ENCODE measurements around the gene CNNM4.
A peak's percentile ranks its signal among the peaks of the same experiment; 100 is the strongest.
"Not testable (repeated sequence)": the region's sequence is repeated elsewhere in the genome, so short reads cannot be mapped to it uniquely, and the experiment has no call there.

The CNNM4 gene

GRCh38 chr2:96801786-96802595 lies 41.3 kb downstream of the CNNM4 start:
- Histone ChIP-seq H3K27ac (ENCODE audit: insufficient read depth, low read length, poor library complexity, severe bottlenecking) (no peak overlapping the region), H3K27me3 (replicated peaks; ENCODE audit: control insufficient read depth, insufficient read depth, low read length, poor library complexity, severe bottlenecking) (no peaks in the 10 kb centered on the region), H3K4me1 (ENCODE audit: control insufficient read depth, insufficient read depth, low read length, poor library complexity, severe bottlenecking) (peaks cover 19% of the 10 kb centered on the region), H3K9me3 (ENCODE audit: control insufficient read depth, low read length) (no peaks in the 10 kb centered on the region), H3K36me3 (ENCODE audit: control insufficient read depth, insufficient read depth, low read length) (peaks cover 6% of the 10 kb centered on the region), H3K4me3 (ENCODE audit: insufficient read depth, low read depth, low read length, poor library complexity, severe bottlenecking) (no peak overlapping the region)
- no peak for DNase-seq

- Histone ChIP-seq H3K36me3 (ENCODE audit: control insufficient read depth, insufficient read depth, low read length) (peaks cover 6% of the 10 kb centered on the region), H3K9me3 (ENCODE audit: control insufficient read depth, low read length) (no peaks in the 10 kb centered on the region), H3K4me1 (ENCODE audit: control insufficient read depth, insufficient read depth, low read length, poor library complexity, severe bottlenecking) (peaks cover 25% of the 10 kb centered on the region), H3K27ac (ENCODE audit: insufficient read depth, low read length, poor library complexity, severe bottlenecking) (no peak overlapping the region), H3K4me3 (ENCODE audit: insufficient read depth, low read depth, low read length, poor library complexity, severe bottlenecking) (no peak overlapping the region), H3K27me3 (replicated peaks; ENCODE audit: control insufficient read depth, insufficient read depth, low read length, poor library complexity, severe bottlenecking) (no peaks in the 10 kb centered on the region)
- no peak for DNase-seq
These were observed 42.0 kb downstream of the CNNM4 start for GRCh38 chr2:96802721-96803120.

DNA sequence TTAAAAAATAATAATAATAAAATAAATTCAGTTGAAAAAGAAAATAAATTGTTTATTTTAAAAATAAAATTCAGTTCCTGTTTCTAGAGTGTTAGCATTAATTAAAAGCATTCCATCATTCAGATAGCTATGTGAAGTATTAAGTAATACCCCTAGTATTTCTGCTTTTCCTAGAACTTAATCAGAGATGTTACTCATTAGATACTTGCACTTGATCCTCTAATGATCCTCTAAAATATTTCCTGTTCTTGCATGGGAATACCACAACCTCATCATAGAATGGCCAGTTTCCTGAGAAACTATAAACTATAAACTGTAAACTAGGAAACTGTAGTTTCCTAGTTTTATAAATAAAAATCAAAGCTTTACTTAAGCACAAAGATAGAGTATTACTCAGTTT lies 44.3 kb downstream of the CNNM4 start:
- Histone ChIP-seq H3K27me3 (replicated peaks; ENCODE audit: control insufficient read depth, insufficient read depth, low read length, poor library complexity, severe bottlenecking) (no peaks in the 10 kb centered on the region), H3K4me1 (ENCODE audit: control insufficient read depth, insufficient read depth, low read length, poor library complexity, severe bottlenecking) (peaks cover 27% of the 10 kb centered on the region), H3K36me3 (ENCODE audit: control insufficient read depth, insufficient read depth, low read length) (peaks cover 4% of the 10 kb centered on the region), H3K27ac (ENCODE audit: insufficient read depth, low read length, poor library complexity, severe bottlenecking) (no peak overlapping the region), H3K9me3 (ENCODE audit: control insufficient read depth, low read length) (no peaks in the 10 kb centered on the region), H3K4me3 (ENCODE audit: insufficient read depth, low read depth, low read length, poor library complexity, severe bottlenecking) (no peak overlapping the region)
- DNase-seq: no peak

GRCh38 chr2:96805946-96806345 lies 45.2 kb downstream of the CNNM4 start:
- H3K36me3 ChIP-seq (ENCODE audit: control insufficient read depth, insufficient read depth, low read length); DNase-seq; H3K4me3 ChIP-seq (ENCODE audit: insufficient read depth, low read depth, low read length, poor library complexity, severe bottlenecking); H3K27me3 ChIP-seq (replicated peaks; ENCODE audit: control insufficient read depth, insufficient read depth, low read length, poor library complexity, severe bottlenecking); H3K27ac ChIP-seq (ENCODE audit: insufficient read depth, low read length, poor library complexity, severe bottlenecking); H3K9me3 ChIP-seq (ENCODE audit: control insufficient read depth, low read length): not testable (repeated sequence)
- H3K4me1 ChIP-seq (ENCODE audit: control insufficient read depth, insufficient read depth, low read length, poor library complexity, severe bottlenecking): peaks cover 25% of the 10 kb centered on the region

- Histone ChIP-seq H3K36me3 (ENCODE audit: control insufficient read depth, insufficient read depth, low read length) (peaks cover 9% of the 10 kb centered on the region), H3K9me3 (ENCODE audit: control insufficient read depth, low read length) (no peaks in the 10 kb centered on the region), H3K27ac (ENCODE audit: insufficient read depth, low read length, poor library complexity, severe bottlenecking) (peak overlapping the region; percentile 47), H3K4me3 (ENCODE audit: insufficient read depth, low read depth, low read length, poor library complexity, severe bottlenecking) (peak overlapping the region; percentile 19), H3K27me3 (replicated peaks; ENCODE audit: control insufficient read depth, insufficient read depth, low read length, poor library complexity, severe bottlenecking) (no peaks in the 10 kb centered on the region), H3K4me1 (ENCODE audit: control insufficient read depth, insufficient read depth, low read length, poor library complexity, severe bottlenecking) (peaks cover 19% of the 10 kb centered on the region)
- peak in 2 of 3 donors; percentile 18 to 27 for DNase-seq
These were observed 45.9 kb downstream of the CNNM4 start for GRCh38 chr2:96806468-96807126.

DNA sequence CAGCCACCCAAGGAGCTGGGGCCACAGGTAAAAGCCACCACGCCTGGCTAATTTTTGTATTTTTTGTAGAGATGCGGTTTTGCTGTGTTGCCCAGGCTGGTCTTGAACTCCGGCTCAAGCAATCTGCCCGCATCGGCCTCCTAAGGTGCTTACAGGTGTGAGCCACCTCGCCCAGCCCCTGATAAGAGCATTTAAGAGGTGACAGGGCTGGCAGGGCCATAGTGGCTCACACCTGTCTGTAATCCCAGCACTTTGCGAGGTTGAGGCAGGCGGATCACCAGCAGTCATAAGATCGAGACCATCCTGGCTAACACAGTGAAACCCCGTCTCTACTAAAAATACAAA lies 46.4 kb downstream of the CNNM4 start:
- peaks cover 9% of the 10 kb centered on the region for H3K36me3 ChIP-seq (ENCODE audit: control insufficient read depth, insufficient read depth, low read length)
- no peak for DNase-seq
- H3K27me3 ChIP-seq (replicated peaks; ENCODE audit: control insufficient read depth, insufficient read depth, low read length, poor library complexity, severe bottlenecking): no peaks in the 10 kb centered on the region
- no peaks in the 10 kb centered on the region for H3K9me3 ChIP-seq (ENCODE audit: control insufficient read depth, low read length)
- H3K27ac ChIP-seq (ENCODE audit: insufficient read depth, low read length, poor library complexity, severe bottlenecking): peak overlapping the region; percentile 47
- peaks cover 15% of the 10 kb centered on the region for H3K4me1 ChIP-seq (ENCODE audit: control insufficient read depth, insufficient read depth, low read length, poor library complexity, severe bottlenecking)
- H3K4me3 ChIP-seq (ENCODE audit: insufficient read depth, low read depth, low read length, poor library complexity, severe bottlenecking): peak overlapping the region; percentile 19

GRCh38 chr2:96808176-96808837 lies 47.6 kb downstream of the CNNM4 start:
- Histone ChIP-seq H3K36me3 (ENCODE audit: control insufficient read depth, insufficient read depth, low read length) (peaks cover 9% of the 10 kb centered on the region), H3K4me3 (ENCODE audit: insufficient read depth, low read depth, low read length, poor library complexity, severe bottlenecking) (no peak overlapping the region), H3K27ac (ENCODE audit: insufficient read depth, low read length, poor library complexity, severe bottlenecking) (no peak overlapping the region), H3K4me1 (ENCODE audit: control insufficient read depth, insufficient read depth, low read length, poor library complexity, severe bottlenecking) (peaks cover 12% of the 10 kb centered on the region), H3K27me3 (replicated peaks; ENCODE audit: control insufficient read depth, insufficient read depth, low read length, poor library complexity, severe bottlenecking) (no peaks in the 10 kb centered on the region), H3K9me3 (ENCODE audit: control insufficient read depth, low read length) (no peaks in the 10 kb centered on the region)
- no peak for DNase-seq

- Histone ChIP-seq H3K36me3 (ENCODE audit: control insufficient read depth, insufficient read depth, low read length) (peaks cover 9% of the 10 kb centered on the region), H3K4me3 (ENCODE audit: insufficient read depth, low read depth, low read length, poor library complexity, severe bottlenecking) (no peak overlapping the region), H3K27ac (ENCODE audit: insufficient read depth, low read length, poor library complexity, severe bottlenecking) (no peak overlapping the region), H3K9me3 (ENCODE audit: control insufficient read depth, low read length) (no peaks in the 10 kb centered on the region), H3K4me1 (ENCODE audit: control insufficient read depth, insufficient read depth, low read length, poor library complexity, severe bottlenecking) (peaks cover 12% of the 10 kb centered on the region), H3K27me3 (replicated peaks; ENCODE audit: control insufficient read depth, insufficient read depth, low read length, poor library complexity, severe bottlenecking) (no peaks in the 10 kb centered on the region)
- no peak for DNase-seq
These were observed 48.6 kb downstream of the CNNM4 start for GRCh38 chr2:96809216-96809882.

DNA sequence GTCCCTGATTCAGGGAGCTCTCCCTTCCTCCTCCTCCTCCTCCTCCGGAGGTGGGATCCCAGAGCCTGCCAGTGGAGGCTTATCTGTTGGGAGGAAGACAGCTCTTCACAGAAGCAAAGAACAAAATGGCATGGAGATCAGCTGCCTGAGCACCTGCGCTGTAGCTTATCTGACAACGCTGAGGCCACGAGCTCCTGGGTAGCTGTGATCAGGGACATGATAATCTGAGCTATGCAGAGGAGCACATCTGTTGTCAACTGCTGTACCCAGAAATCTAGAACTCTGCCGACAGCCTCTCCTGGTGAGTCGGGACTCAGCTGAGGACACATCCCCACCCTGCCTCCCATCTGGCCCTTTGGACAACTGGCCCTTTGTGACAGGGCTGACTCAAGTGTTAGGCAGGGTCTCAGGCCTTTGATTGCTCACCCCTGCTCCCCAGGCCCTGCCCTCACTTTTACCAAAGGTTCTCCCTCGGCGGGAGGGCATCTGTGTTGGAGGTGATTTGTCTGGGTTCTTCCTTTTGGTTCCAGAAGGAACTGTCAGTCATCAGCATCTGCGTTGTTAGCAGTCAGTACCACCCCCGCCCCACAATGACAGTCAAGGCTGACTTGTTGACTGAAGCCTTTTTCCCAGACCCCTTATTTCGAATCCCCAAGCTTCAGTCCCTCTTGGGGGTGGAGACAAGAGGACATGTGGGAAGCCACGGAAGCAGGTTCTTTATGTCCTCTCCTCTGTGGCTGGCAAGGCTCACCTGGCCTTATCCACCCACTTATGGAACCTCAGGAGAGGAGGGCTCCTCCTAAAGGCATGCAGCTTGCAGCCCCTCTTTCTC lies 49.5 kb downstream of the CNNM4 start:
- H3K27me3 ChIP-seq (replicated peaks; ENCODE audit: control insufficient read depth, insufficient read depth, low read length, poor library complexity, severe bottlenecking): no peaks in the 10 kb centered on the region
- H3K9me3 ChIP-seq (ENCODE audit: control insufficient read depth, low read length): no peaks in the 10 kb centered on the region
- H3K4me3 ChIP-seq (ENCODE audit: insufficient read depth, low read depth, low read length, poor library complexity, severe bottlenecking): no peak overlapping the region
- no peak for DNase-seq
- H3K4me1 ChIP-seq (ENCODE audit: control insufficient read depth, insufficient read depth, low read length, poor library complexity, severe bottlenecking): peaks cover 12% of the 10 kb centered on the region
- peaks cover 9% of the 10 kb centered on the region for H3K36me3 ChIP-seq (ENCODE audit: control insufficient read depth, insufficient read depth, low read length)
- H3K27ac ChIP-seq (ENCODE audit: insufficient read depth, low read length, poor library complexity, severe bottlenecking): no peak overlapping the region
